ENCODE results near the gene POLR2J.
"Not testable (repeated sequence)": the region's sequence is repeated elsewhere in the genome, so short reads cannot be mapped to it uniquely, and the experiment has no call there.

- TF ChIP-seq CTCF (conservative IDR thresholded peaks at IDR 0.05; ENCODE audit: low read length); EZH2phosphoT487 (IDR thresholded peaks at IDR 0.05; ENCODE audit: borderline replicate concordance, low read depth, low read length): not testable (repeated sequence)
Observed at GRCh38 chr7:102474116-102474515, 4.6 kb downstream of the POLR2J start.

Data from OCI-LY7 (cell line).